ENCODE results near the gene CETN2.

DNA sequence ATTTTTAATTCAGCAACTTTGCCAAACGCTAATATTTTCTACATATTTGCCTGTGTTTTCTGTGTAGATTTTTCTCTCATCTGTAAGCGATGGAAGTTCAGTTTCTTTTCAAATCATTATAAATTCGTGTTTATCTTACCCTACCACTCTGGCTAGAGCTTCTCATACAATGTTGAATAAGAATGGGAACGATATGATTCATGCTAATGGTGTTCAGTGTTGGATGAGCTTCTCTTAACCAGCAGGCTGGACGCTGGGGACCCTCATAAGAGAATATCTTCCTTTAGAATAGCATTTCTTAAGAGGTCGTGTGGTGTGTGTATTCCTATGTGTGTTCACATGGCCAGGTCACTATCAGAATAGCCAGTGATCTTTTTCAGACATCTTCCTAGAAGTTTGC lies 31.3 kb upstream of the CETN2 start:
- TF ChIP-seq, protein P1, sequence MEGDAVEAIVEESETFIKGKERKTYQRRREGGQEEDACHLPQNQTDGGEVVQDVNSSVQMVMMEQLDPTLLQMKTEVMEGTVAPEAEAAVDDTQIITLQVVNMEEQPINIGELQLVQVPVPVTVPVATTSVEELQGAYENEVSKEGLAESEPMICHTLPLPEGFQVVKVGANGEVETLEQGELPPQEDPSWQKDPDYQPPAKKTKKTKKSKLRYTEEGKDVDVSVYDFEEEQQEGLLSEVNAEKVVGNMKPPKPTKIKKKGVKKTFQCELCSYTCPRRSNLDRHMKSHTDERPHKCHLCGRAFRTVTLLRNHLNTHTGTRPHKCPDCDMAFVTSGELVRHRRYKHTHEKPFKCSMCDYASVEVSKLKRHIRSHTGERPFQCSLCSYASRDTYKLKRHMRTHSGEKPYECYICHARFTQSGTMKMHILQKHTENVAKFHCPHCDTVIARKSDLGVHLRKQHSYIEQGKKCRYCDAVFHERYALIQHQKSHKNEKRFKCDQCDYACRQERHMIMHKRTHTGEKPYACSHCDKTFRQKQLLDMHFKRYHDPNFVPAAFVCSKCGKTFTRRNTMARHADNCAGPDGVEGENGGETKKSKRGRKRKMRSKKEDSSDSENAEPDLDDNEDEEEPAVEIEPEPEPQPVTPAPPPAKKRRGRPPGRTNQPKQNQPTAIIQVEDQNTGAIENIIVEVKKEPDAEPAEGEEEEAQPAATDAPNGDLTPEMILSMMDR (IDR thresholded peaks at IDR 0.05 in 8 of 11, conservative IDR thresholded peaks at IDR 0.05 in 3 of 11) = no peak
- TF ChIP-seq POLR2A (IDR thresholded peaks at IDR 0.05) (no peak), POLR2AphosphoS5 (IDR thresholded peaks at IDR 0.05) (no peak)

All from spleen (tissue), 7 donors.